NCI-H146 treated with DMSO at 0.1 percent for 48 hours (cell line): Measurements from ENCODE around the gene FAM234B.

ENCODE experiments used
- DNase-seq: peaks from one replicate; lab custom pipeline; 2025; ENCODE audit not compliant: unreplicated experiment; lab: John Stamatoyannopoulos, UW

The FAM234B gene

GRCh38 chr12:13044002-13044905 lies at the start of gene FAM234B:
TSS of gene FAM234B (plus strand) at chr12:13044381. CDS start at chr12:13044404, 23 bp downstream.
- DNase-seq = peak; percentile 5

- no peak for DNase-seq
Observed at GRCh38 chr12:12995088-12995487, 49.1 kb upstream of the FAM234B start.

GRCh38 chr12:12996209-12996608 lies 48.0 kb upstream of the FAM234B start:
- DNase-seq = no peak

- DNase-seq = no peak
Observed at GRCh38 chr12:12997156-12997555, 47.0 kb upstream of the FAM234B start.

GRCh38 chr12:12997734-12998133 lies 46.4 kb upstream of the FAM234B start:
- DNase-seq = no peak

GRCh38 chr12:12998248-12998647 lies 45.9 kb upstream of the FAM234B start:
- no peak for DNase-seq

GRCh38 chr12:12999271-12999958 lies 44.8 kb upstream of the FAM234B start:
- no peak for DNase-seq

GRCh38 chr12:12999959-13000615 lies 44.1 kb upstream of the FAM234B start, which contains the start of gene HEBP1:
TSS of gene HEBP1 (minus strand) at chr12:13000265. CDS start at chr12:13000114, 151 bp downstream.
- peak; percentile 21 for DNase-seq

- no peak for DNase-seq
Observed at GRCh38 chr12:13000616-13000924, 43.6 kb upstream of the FAM234B start.

GRCh38 chr12:13000925-13001774 lies 43.0 kb upstream of the FAM234B start:
- no peak for DNase-seq

- DNase-seq = no peak
Observed at GRCh38 chr12:13001775-13002040, 42.5 kb upstream of the FAM234B start.

GRCh38 chr12:13002301-13003097 lies 41.7 kb upstream of the FAM234B start:
- no peak for DNase-seq

GRCh38 chr12:13004361-13004760 lies 39.8 kb upstream of the FAM234B start:
- no peak for DNase-seq

- DNase-seq = no peak
Observed at GRCh38 chr12:13004986-13005385, 39.2 kb upstream of the FAM234B start.

GRCh38 chr12:13005649-13006048 lies 38.5 kb upstream of the FAM234B start:
- peak; percentile 39 for DNase-seq

- no peak for DNase-seq
Observed at GRCh38 chr12:13007496-13008233, 36.5 kb upstream of the FAM234B start.

- no peak for DNase-seq
Observed at GRCh38 chr12:13008741-13009380, 35.3 kb upstream of the FAM234B start.

GRCh38 chr12:13011098-13011497 lies 33.1 kb upstream of the FAM234B start:
- no peak for DNase-seq

GRCh38 chr12:13022851-13023271 lies 21.3 kb upstream of the FAM234B start:
- DNase-seq = no peak
